Hematopoietic multipotent progenitor cell treated with erythropoietin and hydrocortisone succinate and interleukin-3 and kit ligand, for 6 days (in vitro differentiated cells): ENCODE data around the gene CNTN5.

Experiments
- DNase-seq: peaks from one replicate; pipeline ENCODE4 v3.0.0-alpha.2; 2015

CNTN5 gene

GRCh38 chr11:99418927-99419720 lies 398.4 kb downstream of the CNTN5 start:
- no peak for DNase-seq

- DNase-seq = no peak
Observed at GRCh38 chr11:99419991-99420390, 399.2 kb downstream of the CNTN5 start.

GRCh38 chr11:99422581-99423427 lies 402.1 kb downstream of the CNTN5 start:
- no peak for DNase-seq

- no peak for DNase-seq
Observed at GRCh38 chr11:99423428-99423983, 402.8 kb downstream of the CNTN5 start.

GRCh38 chr11:99424313-99425084 lies 403.8 kb downstream of the CNTN5 start:
- no peak for DNase-seq

- DNase-seq = no peak
Observed at GRCh38 chr11:99425596-99425995, 404.8 kb downstream of the CNTN5 start.

DNA sequence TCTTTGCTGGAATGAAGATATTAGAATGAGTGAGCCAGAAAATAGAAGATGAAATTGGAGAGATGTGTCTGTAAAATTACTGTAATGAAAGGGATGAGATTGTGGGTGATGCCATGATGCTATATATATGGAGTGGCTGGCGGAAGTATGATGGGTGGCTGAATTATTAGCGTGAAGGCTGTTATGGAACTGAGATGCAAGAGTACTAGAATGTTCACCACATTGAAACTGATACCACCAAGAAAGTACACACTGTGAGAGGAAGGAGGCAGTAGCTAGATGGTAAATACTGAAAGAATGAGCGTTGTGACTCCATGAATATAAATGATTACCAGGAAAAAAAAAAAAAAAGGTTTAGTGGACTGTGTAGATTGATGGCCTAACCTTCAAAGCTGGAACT lies 411.9 kb downstream of the CNTN5 start:
- no peak for DNase-seq

DNA sequence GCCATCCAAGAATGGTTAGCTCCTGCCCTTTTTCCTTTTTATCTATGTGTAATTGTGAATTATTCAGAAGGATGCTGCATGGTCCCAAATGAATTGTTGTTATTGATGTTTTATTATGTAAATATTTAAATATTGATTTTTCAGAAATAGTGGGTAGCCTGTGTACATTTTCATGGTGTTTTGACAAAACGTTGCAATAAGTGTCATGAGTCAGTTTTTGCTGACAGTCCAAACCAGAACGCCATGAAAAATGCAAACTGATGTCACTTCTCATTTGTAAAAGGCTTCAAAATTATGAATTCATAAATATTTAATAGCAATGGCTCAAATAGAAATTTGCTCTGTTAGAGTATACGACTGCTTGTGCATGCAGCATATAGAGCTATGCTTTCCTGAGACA lies 422.5 kb downstream of the CNTN5 start:
- DNase-seq = no peak

GRCh38 chr11:99446400-99446799 lies 425.7 kb downstream of the CNTN5 start:
- no peak for DNase-seq

DNA sequence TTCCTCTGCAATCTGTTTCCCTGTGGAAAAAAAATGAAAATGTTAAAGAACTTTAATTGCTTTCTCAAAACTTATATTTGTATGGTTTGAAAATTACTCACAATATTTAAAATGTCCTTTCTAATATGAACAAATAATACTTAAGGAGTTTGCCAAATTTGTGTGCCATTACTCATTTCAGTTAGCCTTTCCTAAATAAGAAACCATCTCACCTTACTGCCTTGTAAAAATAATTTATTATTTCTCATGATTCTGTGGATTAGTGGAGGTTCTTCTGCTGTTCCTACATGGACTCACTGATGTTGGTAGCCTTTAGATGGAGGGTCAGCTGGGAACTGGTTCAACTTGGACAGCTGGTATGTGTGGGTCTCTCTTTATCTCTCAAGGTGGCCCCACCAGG lies 428.6 kb downstream of the CNTN5 start:
- DNase-seq = no peak

DNA sequence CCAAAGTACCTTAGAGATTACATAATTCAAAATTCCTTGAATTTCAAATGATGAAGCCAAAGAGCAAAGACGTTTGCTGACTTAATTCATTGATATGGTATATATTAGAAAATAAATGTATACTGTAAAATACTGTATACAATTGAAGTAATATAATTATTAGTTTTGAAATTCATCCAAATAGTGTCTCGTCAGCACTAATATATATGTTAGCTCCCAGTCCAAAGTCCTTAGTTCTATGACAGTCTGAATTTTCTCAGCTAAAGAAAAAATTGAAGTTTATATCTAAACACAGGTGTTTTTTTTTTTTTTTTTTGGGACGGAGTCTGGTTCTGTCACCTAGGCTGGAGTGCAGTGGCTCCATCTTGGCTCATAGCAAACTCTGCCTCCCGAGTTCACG lies 431.3 kb downstream of the CNTN5 start:
- DNase-seq = no peak

- DNase-seq = no peak
Observed at GRCh38 chr11:99461913-99462312, 441.2 kb downstream of the CNTN5 start.

GRCh38 chr11:99464985-99465384 lies 444.2 kb downstream of the CNTN5 start:
- DNase-seq = no peak

DNA sequence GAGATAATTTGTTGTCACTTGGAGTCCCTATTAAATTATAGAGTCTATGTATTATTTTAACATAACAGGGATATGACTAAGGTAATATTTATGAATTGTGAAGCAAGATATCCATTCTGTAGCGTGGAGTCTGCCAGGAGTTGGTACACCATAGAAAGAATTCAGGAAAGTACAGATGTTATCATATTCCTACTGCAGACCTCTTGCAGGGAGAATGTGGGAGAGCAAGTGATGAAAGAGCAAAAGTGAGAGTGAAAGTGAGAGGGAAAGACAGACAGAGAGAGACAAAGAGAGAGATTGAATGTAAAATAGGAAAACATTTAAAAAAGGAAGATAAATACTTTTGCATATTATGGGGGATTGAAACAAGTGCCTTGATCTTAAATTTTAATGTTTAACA lies 468.8 kb downstream of the CNTN5 start:
- DNase-seq = no peak

DNA sequence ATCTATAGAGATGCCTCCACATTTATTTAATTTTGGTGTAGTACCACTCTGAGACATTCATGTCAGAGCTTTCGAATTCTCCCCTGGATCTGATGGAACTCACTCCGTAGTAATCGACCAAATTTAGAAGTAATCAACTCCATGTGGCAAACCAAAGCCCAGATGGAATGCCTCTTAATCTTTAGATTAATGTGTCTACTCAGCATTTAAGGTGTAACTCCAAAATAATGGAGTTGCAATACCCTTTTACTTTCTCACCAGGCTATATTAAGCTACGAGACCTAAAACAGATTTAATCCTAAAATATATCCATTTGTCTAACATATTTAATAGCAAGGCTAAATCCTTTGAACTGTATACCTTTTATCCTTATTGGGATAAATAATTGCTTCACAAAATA lies 473.3 kb downstream of the CNTN5 start:
- no peak for DNase-seq

DNA sequence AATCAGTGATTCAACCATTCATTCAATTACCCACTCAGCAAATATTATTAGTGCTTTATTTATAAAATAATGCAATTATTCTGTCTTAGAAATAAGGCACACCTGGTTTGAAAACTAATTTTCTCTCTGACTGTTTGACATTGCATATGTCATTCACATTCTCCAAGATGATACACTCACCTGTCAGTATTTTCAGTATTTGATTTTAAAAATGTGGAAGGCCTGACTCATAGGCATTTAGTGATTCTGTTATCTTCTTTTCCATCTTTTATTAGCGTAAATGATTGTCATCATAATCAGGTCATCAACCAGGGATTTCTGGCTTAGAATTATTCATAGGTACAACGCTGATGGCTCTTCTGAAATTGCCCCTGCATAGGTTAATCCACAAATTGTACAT lies 480.9 kb downstream of the CNTN5 start:
- no peak for DNase-seq

DNA sequence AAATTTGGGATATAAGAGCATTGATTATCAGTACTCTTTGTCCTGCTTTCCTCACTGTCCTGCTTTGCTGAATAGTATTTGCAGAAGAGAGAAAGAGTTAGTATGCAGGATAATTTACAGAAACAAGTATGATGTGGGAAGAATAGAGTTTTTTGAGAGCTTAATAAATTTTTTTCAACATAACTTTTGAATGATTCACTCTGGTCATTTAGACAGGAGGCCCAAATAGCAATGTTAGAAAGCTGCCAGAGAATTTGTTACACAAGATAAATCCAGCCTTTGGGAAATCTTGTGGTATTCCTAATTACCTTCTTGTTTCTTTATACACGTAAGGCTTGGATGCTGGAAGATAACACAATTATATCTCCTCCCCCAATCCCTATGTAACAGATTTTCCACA lies 484.6 kb downstream of the CNTN5 start:
- DNase-seq = no peak

- no peak for DNase-seq
Observed at GRCh38 chr11:99505831-99506230, 485.1 kb downstream of the CNTN5 start.

DNA sequence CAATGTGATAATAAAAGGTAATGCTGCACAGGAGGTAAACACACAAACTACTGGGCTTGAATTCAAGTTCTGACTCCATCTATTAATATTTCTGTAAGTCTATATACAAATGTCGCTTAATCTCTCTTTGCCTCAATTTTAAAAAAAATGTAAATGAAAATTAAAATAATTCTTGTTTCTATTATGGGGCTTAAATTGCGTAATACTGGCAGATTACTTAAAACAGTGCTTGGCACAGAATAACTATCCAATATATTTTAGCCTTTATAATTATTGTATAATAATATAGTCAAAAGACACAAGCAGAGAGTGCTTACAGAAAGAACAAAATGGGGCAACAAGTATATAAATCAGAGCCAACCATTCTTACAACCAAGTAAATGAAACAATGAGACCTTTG lies 489.1 kb downstream of the CNTN5 start:
- no peak for DNase-seq

DNA sequence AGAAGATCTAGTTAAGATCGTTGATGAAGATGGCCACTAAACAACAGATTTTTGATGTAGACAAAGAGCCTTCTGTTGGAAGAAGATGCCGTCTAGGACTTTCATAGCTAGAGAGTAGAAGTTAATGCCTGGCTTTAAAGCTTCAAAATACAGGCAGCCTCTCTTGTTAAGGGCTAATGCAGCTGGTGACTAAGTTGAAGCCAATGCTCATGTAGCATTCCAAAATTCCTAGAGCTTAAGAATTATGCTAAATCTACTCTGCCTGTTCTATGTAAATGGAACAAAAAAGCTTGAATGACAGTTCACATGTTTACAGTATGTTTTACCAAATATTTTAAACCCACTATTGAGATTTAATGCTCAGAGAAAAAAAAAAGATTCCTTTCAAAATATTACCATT lies 492.6 kb downstream of the CNTN5 start:
- no peak for DNase-seq

DNA sequence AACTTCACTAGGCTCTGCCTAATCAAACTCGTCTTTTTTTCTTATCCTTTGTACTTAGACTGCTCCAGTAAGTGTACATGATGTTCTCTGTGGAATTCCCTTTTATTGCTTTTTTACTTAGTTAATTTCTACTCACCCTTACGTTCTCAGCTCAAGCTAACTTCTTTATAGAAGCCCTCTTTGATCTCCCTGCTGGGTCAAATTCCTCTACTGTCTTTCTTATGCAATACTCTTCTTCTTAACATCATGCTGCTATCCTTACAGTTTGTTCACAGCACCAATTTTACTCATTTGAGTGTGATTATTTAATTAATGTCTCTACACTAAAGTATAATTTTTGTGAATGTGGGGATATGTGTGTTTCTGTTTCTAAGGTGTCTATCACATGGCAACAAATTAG lies 498.3 kb downstream of the CNTN5 start:
- no peak for DNase-seq

DNA sequence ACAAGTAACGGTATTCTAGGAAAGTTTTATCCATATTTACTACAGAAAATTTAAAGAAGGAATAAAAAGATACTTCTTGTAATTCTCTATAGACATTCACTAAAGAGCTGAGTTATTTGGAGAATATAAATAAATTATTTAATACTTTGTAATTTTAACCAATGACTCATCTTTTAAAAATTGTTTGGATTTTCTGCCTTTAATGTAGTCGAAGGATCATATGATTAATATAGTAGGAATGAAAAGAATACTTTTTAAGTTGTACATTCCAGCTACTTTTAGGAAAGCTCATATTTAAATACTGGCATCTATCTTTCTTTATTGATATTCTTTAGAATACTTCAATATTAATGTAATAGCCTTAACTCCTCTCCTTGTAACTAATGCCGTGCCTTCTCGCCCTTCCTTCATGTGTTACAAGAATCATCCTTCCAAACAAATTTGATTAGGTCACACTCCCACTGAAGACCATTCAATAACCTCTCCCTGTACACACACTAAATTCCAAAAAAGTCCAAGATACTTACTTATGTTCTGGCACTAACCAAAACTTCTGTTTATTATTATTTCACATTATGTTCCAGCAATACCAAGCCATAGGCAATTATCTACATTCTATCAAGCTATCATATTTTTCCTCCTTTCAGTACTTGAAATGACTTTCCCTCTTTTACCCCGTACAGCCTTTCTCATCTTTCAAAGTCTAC lies 501.9 kb downstream of the CNTN5 start:
- DNase-seq = no peak

GRCh38 chr11:99531468-99531867 lies 510.7 kb downstream of the CNTN5 start:
- no peak for DNase-seq
